Hematopoietic multipotent progenitor cell treated with erythropoietin and hydrocortisone succinate and interleukin-3 and kit ligand, for 15 days (in vitro differentiated cells): ENCODE measurements around the gene ADAMTS8.

Source experiments
- DNase-seq: peaks from one replicate; pipeline ENCODE4 v3.0.0-alpha.2; 2015; ENCODE audit warnings: low spot score

ADAMTS8 gene

GRCh38 chr11:130428316-130429119 lies at the start of gene ADAMTS8:
ADAMTS8 (minus strand) TSS chr11:130428609; CDS start chr11:130428286, 323 bp downstream.
- no peak for DNase-seq

- DNase-seq: no peak
These were observed 49.3 kb upstream of the ADAMTS8 start for GRCh38 chr11:130477586-130478203.

- no peak for DNase-seq
These were observed 48.6 kb upstream of the ADAMTS8 start for GRCh38 chr11:130476922-130477491.

- no peak for DNase-seq
These were observed 48.0 kb upstream of the ADAMTS8 start for GRCh38 chr11:130476200-130476921.

- no peak for DNase-seq
These were observed 47.1 kb upstream of the ADAMTS8 start for GRCh38 chr11:130475426-130476053.

GRCh38 chr11:130474637-130475400 lies 46.4 kb upstream of the ADAMTS8 start:
- DNase-seq: no peak

GRCh38 chr11:130473795-130474377 lies 45.5 kb upstream of the ADAMTS8 start:
- DNase-seq: no peak

GRCh38 chr11:130473056-130473794 lies 44.8 kb upstream of the ADAMTS8 start:
- DNase-seq: no peak

GRCh38 chr11:130472434-130472961 lies 44.1 kb upstream of the ADAMTS8 start:
- no peak for DNase-seq

- no peak for DNase-seq
These were observed 43.5 kb upstream of the ADAMTS8 start for GRCh38 chr11:130471731-130472433.

- DNase-seq: no peak
These were observed 42.7 kb upstream of the ADAMTS8 start for GRCh38 chr11:130470832-130471706.

GRCh38 chr11:130469181-130469580 lies 40.8 kb upstream of the ADAMTS8 start:
- DNase-seq: no peak

GRCh38 chr11:130467116-130467900 lies 38.9 kb upstream of the ADAMTS8 start:
- DNase-seq: no peak

- DNase-seq: no peak
These were observed 36.9 kb upstream of the ADAMTS8 start for GRCh38 chr11:130465263-130465662.

- no peak for DNase-seq
These were observed 35.9 kb upstream of the ADAMTS8 start for GRCh38 chr11:130464291-130464812.

- no peak for DNase-seq
These were observed 34.5 kb upstream of the ADAMTS8 start for GRCh38 chr11:130462931-130463330.
